Activated CD4-positive, alpha-beta T cell treated with anti-CD3 and anti-CD28 coated beads for 36 hours (primary cell): ENCODE measurements around the gene RGS11. TPM values are rescaled to one million over a fixed set of nuclear protein-coding genes. Genes with fewer than 3 reads are reported as not detected.
"Not testable (repeated sequence)": the region's sequence is repeated elsewhere in the genome, so short reads cannot be mapped to it uniquely, and the experiment has no call there.

Experiments
- ATAC-seq: fragments of 200-7000 bp; cut with Tn5 transposase; one replicate; pipeline ENCODE4 v1.10.0; 2021; ENCODE audit warnings: mild to moderate bottlenecking, moderate library complexity
- CTCF ChIA-PET: fragments of 350-600 bp; sonication (Branson Sonifier 250); formaldehyde crosslinking; loops from one replicate; lab custom pipeline; 2021; ENCODE audit warnings: antibody characterized with exemption; lab: Charles Lee
- POLR2A ChIA-PET: fragments of 350-600 bp; sonication (Branson Sonifier 250); formaldehyde crosslinking; loops from one replicate; lab custom pipeline; 2021; ENCODE audit warnings: antibody characterized with exemption, inconsistent platforms; lab: Charles Lee
- DNase-seq: peaks from one replicate; pipeline ENCODE4 v3.0.0-alpha.2; 2020
- H3K27ac Mint-ChIP-seq: one replicate; pipeline ENCODE4 v1.8.0; 2021; ENCODE audit warnings: mixed read lengths
- H3K27me3 Mint-ChIP-seq: one replicate; pipeline ENCODE4 v1.8.0; 2021; ENCODE audit warnings: mixed read lengths
- H3K36me3 Mint-ChIP-seq: one replicate; pipeline ENCODE4 v1.8.0; 2021; ENCODE audit warnings: low read depth, mixed read lengths
- H3K4me1 Mint-ChIP-seq: one replicate; pipeline ENCODE4 v1.8.0; 2021; ENCODE audit warnings: mixed read lengths
- H3K4me3 Mint-ChIP-seq: one replicate; pipeline ENCODE4 v1.8.0; 2021; ENCODE audit warnings: mild to moderate bottlenecking, moderate library complexity, mixed read lengths
- H3K9me3 Mint-ChIP-seq: one replicate; pipeline ENCODE4 v1.8.0; 2021; ENCODE audit warnings: low read depth, mixed read lengths
- intact Hi-C, 2 experiments: fragments of 100-400 bp; cut with DNase I in 1 of 2; cut with micrococcal nuclease in 1 of 2; formaldehyde crosslinking; loops; one replicate each; pipeline versions ENCODE4 v1.14.2 to v1.15.1; 2022 to 2024; cut with DNase I, micrococcal nuclease
- total RNA-seq, 2 experiments: library from RNA; stranded (reverse); gene quantifications; one replicate each; pipeline ENCODE4 v1.2.3, GENCODE V29; 2021

Gene RGS11
- total RNA-seq, 2 experiments from 2014 or later, result 0.11 to 0.12 TPM

DNA sequence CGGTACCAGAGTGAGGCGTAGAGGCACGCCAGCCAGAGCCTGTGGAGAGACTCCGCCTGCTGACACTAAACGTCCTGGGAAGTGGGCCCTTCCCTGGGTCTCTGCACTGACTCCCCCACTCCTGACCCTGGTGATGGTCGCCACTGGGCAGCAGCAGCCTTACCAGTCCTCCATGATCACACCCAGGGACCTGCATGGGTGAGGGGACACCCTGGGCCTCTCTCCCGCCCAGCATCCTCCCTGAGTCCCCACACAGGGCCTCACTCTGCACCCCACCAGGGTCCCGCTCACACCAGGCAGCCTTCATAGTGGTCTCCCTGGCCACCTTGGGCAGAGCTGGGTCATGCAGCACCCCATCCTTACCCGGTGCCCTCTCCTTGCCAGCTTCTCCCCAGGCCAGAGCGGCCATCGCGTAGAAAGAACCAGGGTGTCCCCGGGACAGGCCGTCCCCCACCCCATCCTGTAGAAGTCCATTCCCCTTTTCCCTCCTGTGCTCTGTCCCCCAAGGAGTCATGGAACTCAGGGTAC lies 10.7 kb downstream of the RGS11 start:
- intact Hi-C loops, result no loop called here
- no peaks in the 10 kb centered on the region for H3K9me3 Mint-ChIP-seq
- no peak for ATAC-seq
- no peak overlapping the region for H3K27ac Mint-ChIP-seq
- POLR2A ChIA-PET, result no interaction called here
- H3K4me1 Mint-ChIP-seq, result peaks cover 3% of the 10 kb centered on the region
- DNase-seq, result no peak
- peaks cover 2% of the 10 kb centered on the region for H3K36me3 Mint-ChIP-seq
- CTCF ChIA-PET, result no interaction called here
- H3K27me3 Mint-ChIP-seq, result no peaks in the 10 kb centered on the region
- H3K4me3 Mint-ChIP-seq, result no peak overlapping the region

DNA sequence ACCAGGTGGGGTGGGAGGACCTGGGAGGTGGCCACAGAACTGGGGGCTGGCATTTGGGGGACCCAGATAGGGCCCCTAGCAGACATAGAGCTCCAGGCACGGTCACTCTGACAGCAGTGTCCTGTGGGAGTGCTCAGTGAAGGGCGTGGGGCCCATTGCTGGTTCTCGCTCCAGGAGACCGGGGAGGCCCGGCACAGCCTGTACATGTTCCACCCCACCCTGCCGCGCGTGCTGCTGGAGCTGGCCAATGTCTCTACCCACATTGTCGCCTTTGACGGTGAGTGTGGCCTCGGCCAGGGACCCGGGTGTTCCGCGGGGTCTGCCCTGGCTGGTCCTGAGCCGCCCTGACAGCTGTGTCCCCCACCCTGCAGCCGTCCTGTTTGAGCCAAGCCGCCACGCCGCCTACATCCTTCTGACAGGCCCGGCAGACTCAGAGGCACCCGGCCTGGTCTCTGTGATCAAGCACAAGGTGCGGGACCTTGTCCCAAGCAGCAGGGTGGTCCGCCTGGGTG lies 11.2 kb downstream of the RGS11 start:
- CTCF ChIA-PET, result interaction anchor here (0.7 kb wide), 1 partner anchor 43 kb away, joined by 3 read pairs; no protein-coding TSS in a partner anchor
- Mint-ChIP-seq H3K27ac (no peak overlapping the region), H3K36me3 (peaks cover 2% of the 10 kb centered on the region), H3K4me3 (no peak overlapping the region), H3K9me3 (no peaks in the 10 kb centered on the region), H3K27me3 (no peaks in the 10 kb centered on the region), H3K4me1 (peaks cover 3% of the 10 kb centered on the region)
- ATAC-seq (no peak), DNase-seq (no peak)
- POLR2A ChIA-PET, result no interaction called here
- intact Hi-C loops, result no loop called here

DNA sequence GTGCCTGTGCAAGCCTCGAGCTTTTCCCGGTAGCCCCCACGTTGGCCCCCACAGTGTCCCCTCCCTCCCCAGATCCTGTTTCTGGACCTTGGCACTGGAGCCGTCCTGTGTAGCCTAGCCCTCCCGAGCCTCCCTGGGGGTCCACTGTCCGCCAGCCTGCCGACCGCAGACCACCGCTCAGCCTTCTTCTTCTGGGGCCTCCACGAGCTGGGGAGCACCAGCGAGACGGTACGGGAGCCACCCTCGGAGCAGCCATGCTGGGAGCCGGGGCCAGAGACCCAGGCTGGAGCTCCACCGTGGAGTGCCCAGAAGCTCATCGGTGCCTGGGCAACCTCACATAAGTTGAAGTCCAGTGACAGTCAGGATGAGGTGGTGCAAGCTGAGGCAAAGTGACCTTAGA lies 11.8 kb downstream of the RGS11 start:
- Mint-ChIP-seq H3K27ac (no peak overlapping the region), H3K4me1 (peaks cover 5% of the 10 kb centered on the region), H3K9me3 (no peaks in the 10 kb centered on the region), H3K27me3 (no peaks in the 10 kb centered on the region), H3K36me3 (peaks cover 2% of the 10 kb centered on the region), H3K4me3 (no peak overlapping the region)
- CTCF ChIA-PET, result interaction anchor here (0.7 kb wide), 2 partner anchors 29 to 43 kb away, joined by 3 read pairs; no protein-coding TSS in a partner anchor
- POLR2A ChIA-PET, result no interaction called here
- DNase-seq (no peak), ATAC-seq (no peak)
- intact Hi-C loops, result no loop called here

DNA sequence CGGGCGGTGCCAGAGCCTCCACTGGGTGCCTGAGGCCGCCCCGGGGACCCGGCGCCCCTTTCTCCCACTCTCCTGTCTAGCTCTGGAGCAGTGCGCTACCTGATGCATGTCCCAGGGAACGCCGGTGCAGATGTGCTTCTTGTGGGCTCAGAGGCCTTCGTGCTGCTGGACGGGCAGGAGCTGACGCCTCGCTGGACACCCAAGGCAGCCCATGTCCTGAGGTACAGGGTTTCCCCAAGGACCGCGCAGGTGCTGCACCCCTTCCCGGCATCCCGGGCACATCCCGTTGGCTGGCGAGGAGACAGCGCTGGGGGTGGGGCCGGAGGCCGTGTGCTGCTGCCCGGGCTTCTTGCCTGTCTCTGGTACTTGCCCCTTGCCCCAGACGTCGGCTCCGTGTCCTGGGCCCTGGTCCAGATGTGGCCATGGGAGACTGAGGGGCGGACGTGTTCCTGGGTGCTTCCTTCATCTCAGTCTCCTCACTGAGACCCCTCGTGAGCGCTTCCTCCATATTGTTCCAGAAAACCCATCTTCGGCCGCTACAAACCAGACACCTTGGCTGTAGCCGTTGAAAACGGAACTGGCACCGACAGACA lies 12.5 kb downstream of the RGS11 start:
- intact Hi-C loops, result no loop called here
- no peak overlapping the region for H3K4me3 Mint-ChIP-seq
- no peak for DNase-seq
- no peaks in the 10 kb centered on the region for H3K9me3 Mint-ChIP-seq
- H3K4me1 Mint-ChIP-seq, result peaks cover 5% of the 10 kb centered on the region
- ChIA-PET CTCF (interaction anchor here (0.7 kb wide), 1 partner anchor 28 kb away, joined by 3 read pairs; no protein-coding TSS in a partner anchor), POLR2A (no interaction called here)
- H3K27me3 Mint-ChIP-seq, result no peaks in the 10 kb centered on the region
- ATAC-seq, result no peak
- peaks cover 2% of the 10 kb centered on the region for H3K36me3 Mint-ChIP-seq
- no peak overlapping the region for H3K27ac Mint-ChIP-seq

DNA sequence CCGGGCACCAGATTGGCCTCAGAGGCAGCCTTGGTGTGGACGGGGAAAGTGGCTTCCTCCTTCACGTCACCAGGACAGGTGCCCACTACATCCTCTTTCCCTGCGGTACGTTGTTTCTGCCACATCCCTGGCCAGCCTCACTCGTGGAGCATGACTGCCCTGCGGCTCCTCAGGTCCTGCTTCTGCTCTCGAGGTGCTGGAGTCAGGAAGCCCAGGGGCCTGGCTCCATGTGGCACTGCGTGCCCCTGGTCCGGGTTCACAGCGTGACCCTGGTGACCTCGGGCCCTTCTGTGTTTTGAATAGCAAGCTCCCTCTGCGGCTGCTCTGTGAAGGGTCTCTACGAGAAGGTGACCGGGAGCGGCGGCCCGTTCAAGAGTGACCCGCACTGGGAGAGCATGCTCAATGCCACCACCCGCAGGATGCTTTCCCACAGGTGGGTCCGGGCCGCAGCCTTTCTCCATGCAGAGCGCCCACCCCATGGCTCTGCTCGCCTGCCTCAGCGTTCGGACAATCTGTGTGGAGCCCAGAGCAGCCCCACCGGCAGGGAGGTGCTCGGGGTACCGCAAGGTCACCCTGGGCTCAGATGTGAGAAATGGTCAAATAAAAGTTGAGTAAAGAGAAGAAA lies 13.5 kb downstream of the RGS11 start:
- no peak overlapping the region for H3K27ac Mint-ChIP-seq
- intact Hi-C loops, result no loop called here
- H3K4me3 Mint-ChIP-seq, result no peak overlapping the region
- POLR2A ChIA-PET, result interaction anchor here (0.6 kb wide), 1 partner anchor 257 kb away, joined by 3 read pairs; no protein-coding TSS in a partner anchor
- ATAC-seq (no peak), DNase-seq (no peak)
- H3K9me3 Mint-ChIP-seq, result no peaks in the 10 kb centered on the region
- CTCF ChIA-PET, result no interaction called here
- peaks cover 5% of the 10 kb centered on the region for H3K4me1 Mint-ChIP-seq
- H3K36me3 Mint-ChIP-seq, result peaks cover 2% of the 10 kb centered on the region
- no peaks in the 10 kb centered on the region for H3K27me3 Mint-ChIP-seq

DNA sequence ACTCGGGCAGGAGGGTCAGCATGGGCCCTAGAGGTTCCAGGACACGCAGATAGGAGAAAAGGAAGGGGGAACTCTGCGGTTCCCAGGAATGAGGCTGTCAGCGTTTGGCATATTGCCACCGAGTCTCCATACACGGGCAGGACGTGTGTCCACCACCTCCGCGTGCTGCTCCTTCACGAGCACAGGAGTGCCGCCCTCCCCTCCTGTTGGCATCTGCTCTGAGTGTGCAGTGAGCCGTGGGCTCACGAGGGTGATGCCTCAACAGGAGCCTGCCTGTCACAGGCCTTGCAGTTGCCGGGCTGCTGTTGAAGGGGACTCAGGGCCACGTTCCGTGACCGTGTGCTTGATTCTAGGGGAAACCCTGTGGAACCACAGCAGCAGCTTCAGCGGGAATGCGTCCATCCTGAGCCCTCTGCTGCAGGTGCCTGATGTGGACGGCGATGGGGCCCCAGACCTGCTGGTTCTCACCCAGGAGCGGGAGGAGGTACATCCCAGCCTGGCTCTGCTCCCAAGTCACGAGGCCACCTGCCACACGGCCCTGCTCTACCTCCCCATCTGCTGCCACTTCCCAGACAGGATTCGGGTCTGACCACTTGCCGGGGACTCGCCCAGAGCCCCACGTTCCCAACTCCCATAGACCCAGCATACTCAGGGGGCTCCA lies 14.6 kb downstream of the RGS11 start:
- no peak for DNase-seq
- ATAC-seq, result no peak
- intact Hi-C loops, result no loop called here
- H3K4me1 Mint-ChIP-seq, result peaks cover 5% of the 10 kb centered on the region
- H3K27ac Mint-ChIP-seq, result no peak overlapping the region
- H3K27me3 Mint-ChIP-seq, result no peaks in the 10 kb centered on the region
- H3K9me3 Mint-ChIP-seq, result no peaks in the 10 kb centered on the region
- H3K4me3 Mint-ChIP-seq, result no peak overlapping the region
- H3K36me3 Mint-ChIP-seq, result peaks cover 2% of the 10 kb centered on the region
- ChIA-PET POLR2A (interaction anchor here (0.6 kb wide), 1 partner anchor 258 kb away, joined by 3 read pairs; no protein-coding TSS in a partner anchor), CTCF (no interaction called here)

DNA sequence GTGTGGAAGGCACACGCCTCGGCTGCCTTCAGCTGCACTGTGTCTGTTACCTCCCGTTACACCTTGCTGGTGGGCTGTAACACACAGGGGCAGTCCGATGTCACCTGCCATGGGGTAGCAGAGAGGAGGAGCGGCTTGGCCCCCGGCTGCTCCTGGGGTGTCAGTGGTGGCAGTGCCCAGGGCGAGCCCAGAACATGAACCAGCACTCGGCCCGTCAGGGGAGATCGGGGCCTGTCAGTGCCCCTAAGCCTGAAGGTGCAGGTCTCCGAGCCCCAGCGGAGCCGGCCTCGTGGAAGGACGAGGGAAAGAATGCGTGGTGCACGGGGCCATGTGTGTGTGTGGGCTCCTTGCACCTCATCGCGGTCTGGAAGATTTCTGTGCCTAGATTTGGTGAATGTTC lies 15.4 kb downstream of the RGS11 start:
- ChIA-PET POLR2A (no interaction called here), CTCF (no interaction called here)
- Mint-ChIP-seq H3K27me3 (no peaks in the 10 kb centered on the region), H3K36me3 (peaks cover 7% of the 10 kb centered on the region), H3K9me3 (no peaks in the 10 kb centered on the region), H3K27ac (no peak overlapping the region), H3K4me1 (peaks cover 6% of the 10 kb centered on the region), H3K4me3 (no peak overlapping the region)
- intact Hi-C loops, result no loop called here
- DNase-seq (no peak), ATAC-seq (no peak)

DNA sequence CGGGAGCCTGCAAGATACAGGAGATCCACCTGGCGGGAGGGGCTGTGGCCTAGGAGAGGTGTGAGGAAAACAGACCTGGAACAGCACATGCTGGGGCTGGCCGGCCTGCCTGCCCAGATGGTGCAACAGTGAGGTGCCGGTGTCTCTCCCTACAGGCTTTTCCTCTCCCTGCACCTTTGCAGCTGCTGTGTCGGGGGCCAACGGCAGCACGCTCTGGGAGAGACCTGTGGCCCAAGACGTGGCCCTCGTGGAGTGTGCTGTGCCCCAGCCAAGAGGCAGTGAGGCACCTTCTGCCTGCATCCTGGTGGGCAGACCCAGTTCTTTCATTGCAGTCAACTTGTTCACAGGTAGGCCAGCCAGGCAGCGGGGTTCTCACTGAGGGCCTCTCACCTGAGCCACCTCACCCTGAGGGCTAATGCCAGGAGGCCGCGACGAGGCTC lies 15.9 kb downstream of the RGS11 start:
- intact Hi-C loops, result no loop called here
- Mint-ChIP-seq H3K27ac (no peak overlapping the region), H3K27me3 (no peaks in the 10 kb centered on the region), H3K36me3 (peaks cover 7% of the 10 kb centered on the region), H3K9me3 (no peaks in the 10 kb centered on the region), H3K4me1 (peaks cover 8% of the 10 kb centered on the region), H3K4me3 (no peak overlapping the region)
- CTCF ChIA-PET, result interaction anchor here (0.6 kb wide), 1 partner anchor 649 kb away, joined by 3 read pairs; no protein-coding TSS in a partner anchor
- POLR2A ChIA-PET, result no interaction called here
- DNase-seq, result no peak
- ATAC-seq, result no peak

DNA sequence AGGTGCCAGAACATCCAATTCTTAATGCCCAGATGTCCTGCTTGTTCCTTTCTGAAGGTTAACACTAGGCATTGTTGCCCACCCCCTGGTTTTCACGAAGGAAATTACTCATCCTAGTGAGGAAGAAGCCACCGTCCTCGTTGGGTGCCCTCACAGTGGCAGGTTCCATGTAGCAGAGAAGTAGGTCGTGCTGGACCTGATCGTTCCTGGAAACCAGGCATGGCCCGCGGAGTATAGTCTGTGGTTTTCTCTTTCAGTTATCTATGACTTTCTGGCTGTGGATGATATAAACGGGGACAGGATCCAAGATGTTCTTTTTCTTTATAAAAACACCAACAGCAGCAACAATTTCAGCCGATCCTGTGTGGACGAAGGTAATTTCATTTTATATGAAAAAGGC lies 16.5 kb downstream of the RGS11 start:
- H3K36me3 Mint-ChIP-seq, result peaks cover 9% of the 10 kb centered on the region
- no peaks in the 10 kb centered on the region for H3K27me3 Mint-ChIP-seq
- ATAC-seq (no peak), DNase-seq (no peak)
- H3K9me3 Mint-ChIP-seq, result no peaks in the 10 kb centered on the region
- ChIA-PET CTCF (interaction anchor here (0.6 kb wide), 1 partner anchor 650 kb away, joined by 3 read pairs; no protein-coding TSS in a partner anchor), POLR2A (no interaction called here)
- intact Hi-C loops, result no loop called here
- no peak overlapping the region for H3K27ac Mint-ChIP-seq
- H3K4me1 Mint-ChIP-seq, result peaks cover 11% of the 10 kb centered on the region
- no peak overlapping the region for H3K4me3 Mint-ChIP-seq

DNA sequence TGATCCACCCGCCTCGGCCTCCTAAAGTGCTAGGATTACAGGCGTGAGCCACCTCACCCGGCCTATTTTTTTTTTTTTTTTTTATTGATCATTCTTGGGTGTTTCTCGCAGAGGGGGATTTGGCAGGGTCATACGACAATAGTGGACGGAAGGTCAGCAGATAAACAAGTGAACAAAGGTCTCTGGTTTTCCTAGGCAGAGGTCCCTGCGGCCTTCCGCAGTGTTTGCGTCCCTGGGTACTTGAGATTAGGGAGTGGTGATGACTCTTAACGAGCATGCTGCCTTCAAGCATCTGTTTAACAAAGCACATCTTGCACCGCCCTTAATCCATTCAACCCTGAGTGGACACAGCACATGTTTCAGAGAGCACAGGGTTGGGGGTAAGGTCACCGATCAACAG lies 17.7 kb downstream of the RGS11 start:
- ATAC-seq, intact Hi-C loops, H3K9me3 Mint-ChIP-seq, H3K27ac Mint-ChIP-seq, CTCF ChIA-PET, H3K27me3 Mint-ChIP-seq, POLR2A ChIA-PET, H3K36me3 Mint-ChIP-seq, DNase-seq, H3K4me3 Mint-ChIP-seq: not testable (repeated sequence)
- H3K4me1 Mint-ChIP-seq, result peaks cover 20% of the 10 kb centered on the region

DNA sequence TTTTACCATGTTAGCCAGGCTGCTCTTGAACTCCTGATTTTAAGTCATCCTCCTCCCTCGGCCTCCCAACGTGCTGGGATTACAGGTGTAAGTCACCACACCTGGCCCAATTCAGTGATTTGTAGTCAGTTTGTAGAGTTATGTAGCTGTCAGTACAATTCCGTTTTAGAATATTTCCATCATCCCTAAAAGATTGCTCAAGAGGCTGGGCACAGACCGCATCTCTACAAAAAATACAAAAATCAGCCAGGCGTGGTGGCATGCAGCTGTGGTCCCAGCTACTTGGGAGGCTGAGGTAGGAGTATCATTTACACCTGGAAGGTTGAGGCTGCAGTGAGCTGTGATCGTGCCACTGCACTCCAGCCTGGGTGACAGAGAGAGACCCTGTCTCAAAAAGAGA lies 20.6 kb downstream of the RGS11 start:
- no peaks in the 10 kb centered on the region for H3K27me3 Mint-ChIP-seq
- ChIA-PET POLR2A (interaction anchor here (0.7 kb wide), 1 partner anchor 27 kb away, joined by 3 read pairs; no protein-coding TSS in a partner anchor), CTCF (interaction anchor here (2.4 kb wide), 1 partner anchor 20 kb away, joined by 8 read pairs; the partner anchor contains the start of gene FAM234A)
- H3K4me1 Mint-ChIP-seq, result peaks cover 35% of the 10 kb centered on the region
- ATAC-seq (no peak), DNase-seq (no peak)
- H3K9me3 Mint-ChIP-seq, result no peaks in the 10 kb centered on the region
- peaks cover 8% of the 10 kb centered on the region for H3K36me3 Mint-ChIP-seq
- no peak overlapping the region for H3K27ac Mint-ChIP-seq
- intact Hi-C loops, result no loop called here
- H3K4me3 Mint-ChIP-seq, result no peak overlapping the region
